Cardiac fibroblast (primary cell): ENCODE data around the gene RAPGEF3.

ENCODE experiments used
- DNase-seq, 2 donors: peaks; one replicate each; pipeline versions ENCODE4 v3.0.0 to v3.0.0-alpha.2; 2010; ENCODE audit warnings: low read depth in 2 of 2
- H3K4me3 ChIP-seq, 2 donors: replicated peaks in 1 of 2; 1 replicate in 1 of 2; 2 replicates in 1 of 2; pipeline ENCODE4 v1.5.1; 2011; ENCODE audit warnings: low read depth in 2 of 2, low read length in 2 of 2, mild to moderate bottlenecking in 2 of 2, moderate library complexity in 1 of 2
- CTCF ChIP-seq: IDR thresholded peaks from one replicate; pipeline ENCODE4 v1.5.1; 2011; ENCODE audit warnings: low read depth, mild to moderate bottlenecking, low read length, inconsistent platforms

The RAPGEF3 gene

GRCh38 chr12:47704719-47705118, 54.0 kb downstream of the RAPGEF3 start:
- peak overlapping the region; percentile 86 to 87 for H3K4me3 ChIP-seq
- no peak for TF ChIP-seq CTCF

GRCh38 chr12:47700263-47700662, 58.4 kb downstream of the RAPGEF3 start:
- no peak for TF ChIP-seq CTCF
- no peak for DNase-seq
- no peak overlapping the region for H3K4me3 ChIP-seq

More at GRCh38 chr12:47704719-47705118, 54.0 kb downstream of the RAPGEF3 start:
- no peak for DNase-seq

DNA sequence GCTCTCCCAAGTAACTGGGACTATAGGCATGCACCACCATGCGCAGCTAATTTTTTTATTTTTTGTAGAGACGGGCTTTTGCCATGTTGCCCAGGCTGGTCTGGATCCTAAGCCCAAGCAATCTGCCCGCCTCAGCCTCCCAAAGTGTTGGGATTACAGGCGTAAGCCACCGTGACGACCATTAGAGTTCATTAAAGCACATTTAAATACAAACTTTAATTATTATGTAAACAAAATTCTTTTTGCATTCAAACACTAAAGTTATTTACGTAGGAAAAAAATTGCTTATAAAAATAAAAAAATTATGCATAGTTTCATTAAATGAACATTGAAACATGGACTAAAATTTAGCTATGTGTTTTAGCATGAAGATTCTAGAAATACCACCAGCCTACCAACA, 60.0 kb downstream of the RAPGEF3 start:
- no peak for DNase-seq
- TF ChIP-seq CTCF, result no peak
- H3K4me3 ChIP-seq, result no peak overlapping the region

DNA sequence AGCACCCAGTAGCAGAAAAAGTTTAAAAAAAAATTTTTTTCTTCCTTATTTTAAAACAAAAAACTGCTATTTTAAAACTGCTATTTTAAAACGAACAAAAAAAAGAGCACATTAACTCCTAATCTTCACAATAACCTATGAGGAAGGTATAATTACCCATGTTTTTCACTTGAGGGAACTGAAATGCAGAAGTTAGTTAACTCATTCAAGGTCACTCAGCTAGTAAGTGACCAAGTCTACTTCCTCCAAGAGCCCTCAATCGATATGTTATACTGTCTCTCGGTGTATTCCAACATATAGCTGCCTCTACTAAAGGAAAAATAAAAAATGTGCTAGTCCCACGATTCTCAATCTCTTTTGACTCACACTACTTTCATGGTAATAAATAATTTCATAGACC, 60.6 kb downstream of the RAPGEF3 start:
- no peak overlapping the region for H3K4me3 ChIP-seq
- DNase-seq, result no peak
- no peak for TF ChIP-seq CTCF

GRCh38 chr12:47689215-47689614, 69.5 kb downstream of the RAPGEF3 start:
- no peak overlapping the region for H3K4me3 ChIP-seq
- TF ChIP-seq CTCF, result no peak

DNA sequence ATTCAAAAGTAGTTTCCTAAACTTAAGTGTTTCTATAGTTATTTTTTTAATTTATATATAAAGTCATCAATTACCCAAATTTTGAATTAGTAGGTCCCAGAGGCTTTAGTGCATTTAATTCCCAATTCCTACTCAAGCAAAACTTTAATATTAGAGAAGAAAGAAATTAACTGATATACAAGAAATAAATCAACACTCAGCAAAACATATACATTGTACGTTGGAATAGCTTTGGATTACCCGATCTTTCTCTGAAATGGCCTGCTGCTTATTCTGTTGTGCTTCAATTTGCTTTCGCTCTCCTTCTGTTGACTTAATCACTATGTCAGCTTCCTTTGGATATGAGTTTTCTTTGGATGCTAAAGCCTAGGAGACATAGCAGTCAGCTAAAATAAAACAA, 71.0 kb downstream of the RAPGEF3 start:
- no peak overlapping the region for H3K4me3 ChIP-seq
- TF ChIP-seq CTCF, result no peak
- DNase-seq, result no peak

More at GRCh38 chr12:47689215-47689614, 69.5 kb downstream of the RAPGEF3 start:
- DNase-seq, result no peak

- peak; percentile 75 for TF ChIP-seq CTCF
- peak; percentile 60 to 72 for DNase-seq
- no peak overlapping the region for H3K4me3 ChIP-seq
Observed at GRCh38 chr12:47686645-47687240, 71.9 kb downstream of the RAPGEF3 start.
